Hepatocyte (in vitro differentiated cells): Measurements from ENCODE around the gene VPS45. TPM values are rescaled to one million over a fixed set of nuclear protein-coding genes. Genes with fewer than 3 reads are reported as not detected.

Experiments used
- DNase-seq: peaks from one replicate; pipeline ENCODE4 v3.0.0-alpha.2; 2016; ENCODE audit warnings: low spot score
- H2AFZ ChIP-seq: fragments of 200-600 bp; sonication (generic); 2 replicates; pipeline ENCODE4 v1.6.0; 2016; ENCODE audit warnings: antibody characterized with exemption, mild to moderate bottlenecking
- H3K27ac ChIP-seq: fragments of 200-600 bp; sonication (generic); 2 replicates; pipeline ENCODE4 v1.5.1; 2016; ENCODE audit warnings: mild to moderate bottlenecking
- H3K27me3 ChIP-seq: fragments of 200-600 bp; sonication (generic); 2 replicates; pipeline ENCODE4 v1.6.1; 2016
- H3K36me3 ChIP-seq: fragments of 200-600 bp; sonication (generic); replicated peaks from 2 replicates; pipeline ENCODE4 v1.5.1; 2016; ENCODE audit warnings: low read depth; ENCODE audit not compliant: insufficient read depth
- H3K4me1 ChIP-seq: fragments of 200-600 bp; sonication (generic); 2 replicates; pipeline ENCODE4 v1.5.1; 2016; ENCODE audit warnings: mild to moderate bottlenecking, moderate library complexity; ENCODE audit not compliant: insufficient read depth
- H3K4me2 ChIP-seq: fragments of 200-600 bp; sonication (generic); 2 replicates; pipeline ENCODE4 v1.6.0; 2016
- H3K4me3 ChIP-seq: fragments of 200-600 bp; sonication (generic); 2 replicates; pipeline ENCODE4 v1.5.1; 2016; ENCODE audit warnings: mild to moderate bottlenecking
- H3K79me2 ChIP-seq: fragments of 200-600 bp; sonication (generic); 2 replicates; pipeline ENCODE4 v1.6.0; 2017; ENCODE audit warnings: mild to moderate bottlenecking
- H3K9me2 ChIP-seq: fragments of 200-600 bp; sonication (generic); replicated peaks from 2 replicates; pipeline ENCODE4 v1.6.0; 2017; ENCODE audit warnings: mild to moderate bottlenecking; ENCODE audit not compliant: insufficient read depth
- H3K9me3 ChIP-seq: fragments of 200-600 bp; sonication (generic); 2 replicates; pipeline ENCODE4 v1.5.1; 2016; ENCODE audit warnings: low read depth, mild to moderate bottlenecking
- H4K20me1 ChIP-seq: fragments of 200-600 bp; sonication (generic); 2 replicates; pipeline ENCODE4 v1.6.0; 2016; ENCODE audit warnings: mild to moderate bottlenecking; ENCODE audit not compliant: insufficient read depth, poor library complexity, severe bottlenecking
- EZH2 ChIP-seq: fragments of 200-600 bp; sonication (generic); IDR thresholded peaks from 2 replicates; pipeline ENCODE4 v1.6.1; 2016; ENCODE audit warnings: antibody characterized with exemption, mild to moderate bottlenecking, borderline replicate concordance
- EZH2phosphoT487 ChIP-seq: fragments of 200-600 bp; sonication (generic); IDR thresholded peaks from one replicate; pipeline ENCODE4 v1.6.1; 2018; ENCODE audit warnings: antibody characterized with exemption, mild to moderate bottlenecking, low read depth, moderate library complexity; ENCODE audit not compliant: unreplicated experiment, severe bottlenecking
- WGBS: methylation state at CpG from one replicate; pipeline ENCODE4 v1.1.6; 2016; ENCODE audit warnings: low lambda C conversion rate; ENCODE audit errors: missing lambda C conversion rate; 5-methylcytosine and 5-hydroxymethylcytosine counted together
- polyA plus RNA-seq: library from polyadenylated mRNA; unstranded; fragments of >200 nt; fragmentation: Nextera tagmentation; extraction: Ambion mirVana; gene quantifications from 2 replicates; pipeline ENCODE4 v1.2.1, GENCODE V29; 2016
- total RNA-seq: library from RNA; depleted of rRNA; stranded (reverse); fragments of >200 nt; gene quantifications from 2 replicates; pipeline ENCODE4 v1.2.3, GENCODE V29; 2014
- TF ChIP-seq, protein P1 (sequence below): fragments of 200-600 bp; sonication (generic); IDR thresholded peaks from 2 replicates; pipeline ENCODE4 v1.5.1; 2016; ENCODE audit warnings: antibody characterized with exemption, mild to moderate bottlenecking; ENCODE audit not compliant: poor library complexity

VPS45 gene
- total and polyA plus RNA-seq, 2 experiments from 2014 or later: 23.8 to 37.1 TPM

DNA sequence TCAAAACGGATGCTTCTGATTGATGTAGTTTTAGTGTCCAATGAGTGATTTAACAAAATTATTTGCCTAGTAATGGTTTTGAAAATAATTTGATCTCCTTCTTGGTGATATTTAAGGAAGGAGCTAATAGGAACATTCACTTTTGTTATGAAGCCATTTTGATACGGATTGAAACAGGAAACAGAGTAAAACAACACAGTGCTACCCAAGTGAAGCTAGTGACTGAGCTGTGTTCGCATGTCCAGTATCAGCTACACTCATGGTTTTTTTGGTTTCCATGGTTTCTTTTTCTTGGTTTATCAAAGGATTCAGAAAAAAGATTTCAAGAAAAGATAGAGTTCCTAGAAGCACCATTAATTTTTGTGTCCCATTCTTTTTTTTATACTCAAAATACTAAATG is 42.0 kb downstream of the VPS45 start:
- H4K20me1 ChIP-seq: no peaks in the 10 kb centered on the region
- H3K4me1 ChIP-seq: no peaks in the 10 kb centered on the region
- no peak for DNase-seq
- H3K9me2 ChIP-seq: no peaks in the 10 kb centered on the region
- no peaks in the 10 kb centered on the region for H3K36me3 ChIP-seq
- H3K4me3 ChIP-seq: no peak overlapping the region
- TF ChIP-seq EZH2phosphoT487 (no peak), EZH2 (no peak)
- TF ChIP-seq, protein P1, sequence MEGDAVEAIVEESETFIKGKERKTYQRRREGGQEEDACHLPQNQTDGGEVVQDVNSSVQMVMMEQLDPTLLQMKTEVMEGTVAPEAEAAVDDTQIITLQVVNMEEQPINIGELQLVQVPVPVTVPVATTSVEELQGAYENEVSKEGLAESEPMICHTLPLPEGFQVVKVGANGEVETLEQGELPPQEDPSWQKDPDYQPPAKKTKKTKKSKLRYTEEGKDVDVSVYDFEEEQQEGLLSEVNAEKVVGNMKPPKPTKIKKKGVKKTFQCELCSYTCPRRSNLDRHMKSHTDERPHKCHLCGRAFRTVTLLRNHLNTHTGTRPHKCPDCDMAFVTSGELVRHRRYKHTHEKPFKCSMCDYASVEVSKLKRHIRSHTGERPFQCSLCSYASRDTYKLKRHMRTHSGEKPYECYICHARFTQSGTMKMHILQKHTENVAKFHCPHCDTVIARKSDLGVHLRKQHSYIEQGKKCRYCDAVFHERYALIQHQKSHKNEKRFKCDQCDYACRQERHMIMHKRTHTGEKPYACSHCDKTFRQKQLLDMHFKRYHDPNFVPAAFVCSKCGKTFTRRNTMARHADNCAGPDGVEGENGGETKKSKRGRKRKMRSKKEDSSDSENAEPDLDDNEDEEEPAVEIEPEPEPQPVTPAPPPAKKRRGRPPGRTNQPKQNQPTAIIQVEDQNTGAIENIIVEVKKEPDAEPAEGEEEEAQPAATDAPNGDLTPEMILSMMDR: no peak
- H3K79me2 ChIP-seq: no peaks in the 10 kb centered on the region
- H3K4me2 ChIP-seq: no peak overlapping the region
- H3K9me3 ChIP-seq: peaks cover 5% of the 10 kb centered on the region
- WGBS: 99% methylated on average over 3 of the region's 3 CpGs
- no peaks in the 10 kb centered on the region for H3K27me3 ChIP-seq
- no peak overlapping the region for H2AFZ ChIP-seq
- H3K27ac ChIP-seq: no peak overlapping the region

- no peak overlapping the region for H3K4me2 ChIP-seq
- no peaks in the 10 kb centered on the region for H3K9me2 ChIP-seq
- no peak overlapping the region for H3K4me3 ChIP-seq
- no peaks in the 10 kb centered on the region for H4K20me1 ChIP-seq
- WGBS: 98% methylated on average over 2 of the region's 2 CpGs
- H3K36me3 ChIP-seq: no peaks in the 10 kb centered on the region
- no peak overlapping the region for H3K27ac ChIP-seq
- H3K9me3 ChIP-seq: peaks cover 5% of the 10 kb centered on the region
- H3K79me2 ChIP-seq: no peaks in the 10 kb centered on the region
- no peaks in the 10 kb centered on the region for H3K27me3 ChIP-seq
- no peaks in the 10 kb centered on the region for H3K4me1 ChIP-seq
- H2AFZ ChIP-seq: no peak overlapping the region
- TF ChIP-seq EZH2 (no peak), EZH2phosphoT487 (no peak)
- TF ChIP-seq, protein P1: no peak
- DNase-seq: no peak
These were observed 42.5 kb downstream of the VPS45 start for GRCh38 chr1:150110116-150110515.

GRCh38 chr1:150111670-150112069 is 44.1 kb downstream of the VPS45 start:
- Histone ChIP-seq H3K9me3 (no peaks in the 10 kb centered on the region), H3K4me1 (no peaks in the 10 kb centered on the region), H3K9me2 (no peaks in the 10 kb centered on the region), H4K20me1 (no peaks in the 10 kb centered on the region), H2AFZ (no peak overlapping the region), H3K4me3 (no peak overlapping the region), H3K27me3 (no peaks in the 10 kb centered on the region), H3K4me2 (no peak overlapping the region), H3K27ac (no peak overlapping the region), H3K79me2 (no peaks in the 10 kb centered on the region), H3K36me3 (no peaks in the 10 kb centered on the region)
- DNase-seq: no peak
- 92% methylated on average over 5 of the region's 5 CpGs for WGBS
- no peak for TF ChIP-seq EZH2phosphoT487
- TF ChIP-seq EZH2: no peak
- TF ChIP-seq, protein P1: no peak

- Histone ChIP-seq H3K36me3 (no peaks in the 10 kb centered on the region), H3K4me2 (no peak overlapping the region), H3K9me3 (no peaks in the 10 kb centered on the region), H3K27ac (no peak overlapping the region), H3K4me3 (no peak overlapping the region), H3K9me2 (no peaks in the 10 kb centered on the region), H4K20me1 (no peaks in the 10 kb centered on the region), H2AFZ (no peak overlapping the region), H3K79me2 (no peaks in the 10 kb centered on the region), H3K4me1 (no peaks in the 10 kb centered on the region), H3K27me3 (no peaks in the 10 kb centered on the region)
- WGBS: 94% methylated on average over 1 of the region's 1 CpG
- no peak for DNase-seq
- TF ChIP-seq, protein P1: no peak
- no peak for TF ChIP-seq EZH2
- TF ChIP-seq EZH2phosphoT487: no peak
These were observed 47.5 kb downstream of the VPS45 start for GRCh38 chr1:150115121-150115520.
